Fibroblast of peridontal ligament (primary cell): ENCODE results near the gene CLDN34.

Source experiments
- DNase-seq: peaks from one replicate; pipeline ENCODE4 v3.0.0-alpha.2; 2010; ENCODE audit errors: extremely low read depth

CLDN34 gene

GRCh38 chrX:10016519-10017132 is 49.5 kb downstream of the CLDN34 start:
- peak; percentile 68 for DNase-seq

GRCh38 chrX:10017872-10018271 is 50.7 kb downstream of the CLDN34 start:
- DNase-seq, result peak; percentile 61
